CD14-positive monocyte (primary cell): Measurements from ENCODE around the gene ZNF660. TPM values are rescaled to one million over a fixed set of nuclear protein-coding genes. Genes with fewer than 3 reads are reported as not detected.
A peak's percentile ranks its signal among the peaks of the same experiment; 100 is the strongest.

Experiments used
- DNase-seq, 3 donors: peaks; one replicate each; pipeline ENCODE4 v3.0.0-alpha.2; 2011 to 2022
- H2AFZ ChIP-seq: 2 replicates; pipeline ENCODE4 v1.6.0; 2012; ENCODE audit warnings: mild to moderate bottlenecking, low read depth, low read length, inconsistent platforms; ENCODE audit not compliant: insufficient read depth, poor library complexity, severe bottlenecking
- H3K27ac ChIP-seq, 2 donors: 1 replicate in 1 of 2; 2 replicates in 1 of 2; pipeline ENCODE4 v1.5.1; 2012 to 2013; ENCODE audit warnings: low read length in 2 of 2, control low read depth in 1 of 2, inconsistent platforms in 1 of 2, low read depth in 1 of 2, mild to moderate bottlenecking in 1 of 2
- H3K27me3 ChIP-seq, 2 donors: one replicate each; pipeline versions ENCODE4 v1.6.0 to v1.6.1; 2011 to 2013; ENCODE audit warnings: low read length in 2 of 2; ENCODE audit not compliant: control insufficient read depth in 2 of 2, insufficient read depth in 2 of 2
- H3K36me3 ChIP-seq, 2 donors: replicated peaks in 1 of 2; 1 replicate in 1 of 2; 2 replicates in 1 of 2; pipeline versions ENCODE4 v1.5.1 to v1.6.1; 2012 to 2013; ENCODE audit warnings: low read length in 2 of 2, control low read depth in 1 of 2, inconsistent platforms in 1 of 2, mild to moderate bottlenecking in 1 of 2; ENCODE audit not compliant: insufficient read depth in 2 of 2, control insufficient read depth in 1 of 2
- H3K4me1 ChIP-seq, 2 donors: 1 replicate in 1 of 2; 2 replicates in 1 of 2; pipeline versions ENCODE4 v1.5.1 to v1.6.1; 2012 to 2013; ENCODE audit warnings: low read length in 2 of 2, control low read depth in 1 of 2, inconsistent platforms in 1 of 2, mild to moderate bottlenecking in 1 of 2, moderate library complexity in 1 of 2; ENCODE audit not compliant: insufficient read depth in 2 of 2, control insufficient read depth in 1 of 2
- H3K4me2 ChIP-seq: replicated peaks from 2 replicates; pipeline ENCODE3; 2012; ENCODE audit warnings: low read length, moderate library complexity, mild to moderate bottlenecking; ENCODE audit not compliant: poor library complexity, severe bottlenecking; ENCODE audit errors: extremely low read depth
- H3K4me3 ChIP-seq, 3 experiments: fragments of 200-600 bp in 1 of 3; sonication (generic) in 1 of 3; replicated peaks in 1 of 3; 1 replicate in 2 of 3; 2 replicates in 1 of 3; pipeline ENCODE4 v1.5.1; 2011 to 2013; ENCODE audit warnings: low read length in 3 of 3, mild to moderate bottlenecking in 3 of 3, control low read depth in 2 of 3, low read depth in 2 of 3, inconsistent platforms in 1 of 3, moderate library complexity in 1 of 3
- H3K79me2 ChIP-seq: 2 replicates; pipeline ENCODE4 v1.6.0; 2012; ENCODE audit warnings: mild to moderate bottlenecking, control low read depth, inconsistent platforms, low read length, moderate library complexity; ENCODE audit not compliant: insufficient read depth
- H3K9ac ChIP-seq: 2 replicates; pipeline ENCODE4 v1.6.0; 2017; ENCODE audit warnings: low read length, mild to moderate bottlenecking; ENCODE audit not compliant: insufficient read depth, poor library complexity, severe bottlenecking
- H3K9me3 ChIP-seq, 2 donors: replicated peaks in 1 of 2; 1 replicate in 1 of 2; 2 replicates in 1 of 2; pipeline versions ENCODE4 v1.5.1 to v1.6.1; 2012 to 2013; ENCODE audit warnings: low read length in 2 of 2, control low read depth in 1 of 2; ENCODE audit not compliant: control insufficient read depth in 1 of 2, insufficient read depth in 1 of 2
- H4K20me1 ChIP-seq: 2 replicates; pipeline ENCODE4 v1.6.0; 2012; ENCODE audit warnings: mild to moderate bottlenecking, low read length, control low read depth, moderate library complexity; ENCODE audit not compliant: insufficient read depth
- H3K27ac Mint-ChIP-seq, 7 donors: one replicate each; pipeline ENCODE4 v1.8.0; 2020; ENCODE audit warnings: mild to moderate bottlenecking in 7 of 7, mixed read lengths in 7 of 7, moderate library complexity in 6 of 7, inconsistent platforms in 2 of 7
- H3K27me3 Mint-ChIP-seq, 3 donors: one replicate each; pipeline ENCODE4 v1.8.0; 2021 to 2022; ENCODE audit warnings: low read depth in 3 of 3, mild to moderate bottlenecking in 3 of 3, mixed read lengths in 3 of 3, moderate library complexity in 3 of 3, inconsistent platforms in 1 of 3
- H3K36me3 Mint-ChIP-seq, 2 donors: one replicate each; pipeline ENCODE4 v1.8.0; 2020; ENCODE audit warnings: mixed read lengths in 2 of 2, inconsistent platforms in 1 of 2, mild to moderate bottlenecking in 1 of 2
- H3K4me1 Mint-ChIP-seq: one replicate; pipeline ENCODE4 v1.8.0; 2020; ENCODE audit warnings: mild to moderate bottlenecking, mixed read lengths
- H3K4me3 Mint-ChIP-seq, 2 donors: one replicate each; pipeline ENCODE4 v1.8.0; 2020; ENCODE audit warnings: mild to moderate bottlenecking in 2 of 2, mixed read lengths in 2 of 2, moderate library complexity in 1 of 2
- H3K9me3 Mint-ChIP-seq, 7 donors: one replicate each; pipeline ENCODE4 v1.8.0; 2020 to 2022; ENCODE audit warnings: mixed read lengths in 7 of 7, mild to moderate bottlenecking in 6 of 7, moderate library complexity in 6 of 7, inconsistent platforms in 2 of 7
- WGBS: methylation state at CpG from one replicate; pipeline ENCODE4 v1.1.5; 2013; ENCODE audit warnings: missing lambda C conversion rate; ENCODE audit not compliant: insufficient coverage; 5-methylcytosine and 5-hydroxymethylcytosine counted together
- intact Hi-C, 2 donors: fragments of 100-400 bp; cut with micrococcal nuclease; formaldehyde crosslinking; loops; one replicate each; pipeline versions ENCODE4 v1.15.0 to v1.15.1; 2023
- polyA plus RNA-seq, 3 donors: library from polyadenylated mRNA; depleted of rRNA in 1 of 3; unstranded in 2 of 3; stranded (reverse) in 1 of 3; fragments of 300-500 nt in 2 of 3; fragments of >200 nt in 1 of 3; fragmentation: Illumina TruSeq in 2 of 3; gene quantifications; 1 replicate in 2 of 3; 2 replicates in 1 of 3; pipeline ENCODE4 v1.2.3, GENCODE V29; 2012 to 2021
- TF ChIP-seq, protein P1 (sequence below): fragments of 200-600 bp; IDR thresholded peaks from one replicate; pipeline ENCODE4 v1.8.0; 2022; ENCODE audit warnings: antibody characterized with exemption, mild to moderate bottlenecking

Gene ZNF660
- polyA plus RNA-seq, 3 donors, result 0.17 TPM; not detected in 1

DNA sequence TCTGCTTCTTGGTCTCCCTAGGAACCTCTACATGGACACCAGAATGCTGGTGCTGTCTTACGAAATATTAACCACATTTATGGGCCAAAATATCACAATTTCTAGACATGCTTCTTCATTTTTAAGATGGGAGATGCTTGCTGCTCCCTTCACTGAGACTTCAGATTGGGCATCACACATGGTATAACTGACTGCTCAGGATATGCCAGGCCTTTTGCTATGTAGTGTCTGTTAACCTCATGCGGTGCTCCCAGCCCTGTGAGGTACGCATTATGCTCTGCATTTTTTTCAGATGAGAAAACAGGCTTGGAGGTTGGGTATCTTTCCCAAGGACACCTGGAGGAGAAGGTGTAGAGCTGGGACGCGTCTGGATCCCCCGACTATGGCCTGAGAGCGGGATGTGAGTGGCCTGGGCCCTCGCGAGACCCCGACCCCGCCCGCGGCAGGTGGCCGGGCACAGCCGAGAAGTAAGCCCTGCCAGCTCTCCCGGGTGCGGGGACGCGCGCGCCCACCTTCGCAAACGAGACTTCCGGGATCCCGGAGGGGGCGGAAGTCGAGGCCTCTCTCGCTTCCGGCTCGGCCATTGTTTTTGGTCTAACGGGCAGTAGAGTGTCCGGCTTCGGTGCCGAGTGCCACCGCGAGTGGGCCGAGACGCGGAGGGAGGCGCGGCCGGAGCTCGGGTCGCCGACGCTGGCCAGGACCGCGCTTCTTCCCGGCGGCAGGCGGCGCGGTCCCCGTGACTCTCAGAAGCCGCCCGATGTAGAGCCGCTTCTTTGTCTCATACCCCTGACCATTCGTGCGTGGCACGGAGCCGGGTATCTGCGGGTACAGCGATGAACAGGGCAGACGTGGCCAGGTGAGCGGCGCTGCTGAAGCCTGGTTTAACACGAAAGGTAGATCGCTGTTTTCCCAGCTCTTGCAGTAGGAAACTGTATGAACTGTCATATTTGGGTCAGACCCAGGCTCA, 29.9 kb upstream of the ZNF660 start, which contains the start of gene ZKSCAN7:
ZKSCAN7 (plus strand) TSS at position 568 of the 967 bp plus-strand sequence. CDS start 1,855 bp downstream, outside the sequence.
- peak within 1 kb of the TSS in 1 of 2 donors; percentile 37 for H3K27ac ChIP-seq
- H3K4me1 Mint-ChIP-seq, result peaks cover 15% of the 10 kb centered on the region
- H3K9me3 Mint-ChIP-seq, result peaks cover 23 to 53% (median 40%) of the 10 kb centered on the region in 7 donors
- H3K4me2 ChIP-seq, result peak within 1 kb of the TSS; percentile 94
- peak within 1 kb of the TSS; percentile 74 to 95 (median 77) for H3K4me3 ChIP-seq
- peaks cover 8% of the 10 kb centered on the region in 2 donors for H3K4me1 ChIP-seq
- no peaks in the 10 kb centered on the region for H3K27me3 ChIP-seq
- no peaks in the 10 kb centered on the region for H3K36me3 ChIP-seq
- peaks cover 10 to 11% of the 10 kb centered on the region in 2 donors for H3K36me3 Mint-ChIP-seq
- peak within 1 kb of the TSS; percentile 64 for H3K9ac ChIP-seq
- TF ChIP-seq, protein P1, sequence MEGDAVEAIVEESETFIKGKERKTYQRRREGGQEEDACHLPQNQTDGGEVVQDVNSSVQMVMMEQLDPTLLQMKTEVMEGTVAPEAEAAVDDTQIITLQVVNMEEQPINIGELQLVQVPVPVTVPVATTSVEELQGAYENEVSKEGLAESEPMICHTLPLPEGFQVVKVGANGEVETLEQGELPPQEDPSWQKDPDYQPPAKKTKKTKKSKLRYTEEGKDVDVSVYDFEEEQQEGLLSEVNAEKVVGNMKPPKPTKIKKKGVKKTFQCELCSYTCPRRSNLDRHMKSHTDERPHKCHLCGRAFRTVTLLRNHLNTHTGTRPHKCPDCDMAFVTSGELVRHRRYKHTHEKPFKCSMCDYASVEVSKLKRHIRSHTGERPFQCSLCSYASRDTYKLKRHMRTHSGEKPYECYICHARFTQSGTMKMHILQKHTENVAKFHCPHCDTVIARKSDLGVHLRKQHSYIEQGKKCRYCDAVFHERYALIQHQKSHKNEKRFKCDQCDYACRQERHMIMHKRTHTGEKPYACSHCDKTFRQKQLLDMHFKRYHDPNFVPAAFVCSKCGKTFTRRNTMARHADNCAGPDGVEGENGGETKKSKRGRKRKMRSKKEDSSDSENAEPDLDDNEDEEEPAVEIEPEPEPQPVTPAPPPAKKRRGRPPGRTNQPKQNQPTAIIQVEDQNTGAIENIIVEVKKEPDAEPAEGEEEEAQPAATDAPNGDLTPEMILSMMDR, result no peak
- no peaks in the 10 kb centered on the region for H3K79me2 ChIP-seq
- H4K20me1 ChIP-seq, result no peaks in the 10 kb centered on the region
- peak within 1 kb of the TSS; percentile 94 to 97 for H3K4me3 Mint-ChIP-seq
- peaks cover 7 to 12% (median 8%) of the 10 kb centered on the region in 3 donors for H3K27me3 Mint-ChIP-seq
- WGBS, result 7% methylated on average over 67 of the region's 68 CpGs
- peak within 1 kb of the TSS in 5 of 7 donors; percentile 21 to 80 (median 54) for H3K27ac Mint-ChIP-seq
- DNase-seq, result peak; percentile 25 to 44 (median 41)
- intact Hi-C loops, result no loop called here
- peak within 1 kb of the TSS; percentile 96 for H2AFZ ChIP-seq
- peaks cover 12 to 29% of the 10 kb centered on the region in 2 donors for H3K9me3 ChIP-seq

DNA sequence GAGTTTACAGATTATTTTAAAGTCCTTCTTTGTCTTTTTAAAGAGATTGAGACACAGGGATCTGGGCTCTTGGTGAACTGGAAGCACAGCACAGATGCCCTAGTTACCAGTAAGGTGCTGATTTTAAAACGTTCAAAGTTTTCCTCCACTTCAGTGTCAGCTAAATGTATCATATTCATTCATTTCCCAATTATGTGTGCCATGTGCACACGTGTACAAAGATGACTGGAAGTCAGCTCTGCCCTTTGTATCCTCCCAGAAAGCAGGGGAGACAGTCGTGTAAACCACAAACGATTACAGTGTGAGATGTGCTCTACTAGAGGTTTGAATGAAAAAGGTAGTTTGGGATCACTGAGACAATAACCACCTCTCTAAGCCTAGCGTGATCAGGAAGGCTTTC, 29.0 kb upstream of the ZNF660 start:
- no peak for DNase-seq
- Histone ChIP-seq H3K9ac (peak overlapping the region; percentile 64), H3K27ac (peak overlapping the region in 1 of 2 donors; percentile 37), H3K79me2 (no peaks in the 10 kb centered on the region), H2AFZ (peak overlapping the region; percentile 96), H4K20me1 (no peaks in the 10 kb centered on the region), H3K27me3 (no peaks in the 10 kb centered on the region), H3K9me3 (peaks cover 16 to 33% of the 10 kb centered on the region in 2 donors), H3K36me3 (no peaks in the 10 kb centered on the region), H3K4me3 (peak overlapping the region; percentile 74 to 95 (median 77)), H3K4me1 (peaks cover 8% of the 10 kb centered on the region in 2 donors), H3K4me2 (peak overlapping the region; percentile 94)
- Mint-ChIP-seq H3K36me3 (peaks cover 11 to 16% of the 10 kb centered on the region in 2 donors), H3K4me1 (peaks cover 15% of the 10 kb centered on the region), H3K4me3 (peak overlapping the region; percentile 94 to 97), H3K27me3 (peaks cover 7 to 12% (median 7%) of the 10 kb centered on the region in 3 donors), H3K27ac (peak overlapping the region in 1 of 7 donors; percentile 80), H3K9me3 (peaks cover 28 to 54% (median 41%) of the 10 kb centered on the region in 7 donors)
- intact Hi-C loops, result no loop called here
- WGBS, result 0% methylated on average over 1 of the region's 5 CpGs
- TF ChIP-seq, protein P1, result no peak
